Liver (tissue), 9 donors: ENCODE measurements around the gene ZNF709. TPM values are rescaled to one million over a fixed set of nuclear protein-coding genes. Genes with fewer than 3 reads are reported as not detected.
"Not testable (repeated sequence)": the region's sequence is repeated elsewhere in the genome, so short reads cannot be mapped to it uniquely, and the experiment has no call there.

ENCODE experiments used
- DNase-seq: peaks from one replicate; pipeline ENCODE4 v3.0.0-alpha.2; 2017; ENCODE audit warnings: low spot score
- H3K27ac ChIP-seq, 2 donors: one replicate each; pipeline ENCODE4 v1.7.0; 2013; ENCODE audit warnings: inconsistent platforms in 2 of 2, low read length in 2 of 2, control low read depth in 1 of 2, low read depth in 1 of 2, mild to moderate bottlenecking in 1 of 2
- H3K27me3 ChIP-seq, 4 donors: one replicate each; pipeline versions ENCODE4 v1.6.1 to v1.7.0; 2013; ENCODE audit warnings: low read length in 3 of 4, inconsistent platforms in 1 of 4, mild to moderate bottlenecking in 1 of 4, moderate library complexity in 1 of 4; ENCODE audit not compliant: control insufficient read depth in 4 of 4, insufficient read depth in 4 of 4
- H3K36me3 ChIP-seq, 4 donors: one replicate each; pipeline versions ENCODE4 v1.6.1 to v1.7.0; 2013; ENCODE audit warnings: low read length in 3 of 4, mild to moderate bottlenecking in 3 of 4, low read depth in 1 of 4, moderate library complexity in 1 of 4; ENCODE audit not compliant: control insufficient read depth in 4 of 4, insufficient read depth in 3 of 4
- H3K4me1 ChIP-seq, 4 donors: one replicate each; pipeline versions ENCODE4 v1.6.1 to v1.7.0; 2013; ENCODE audit warnings: low read length in 3 of 4, mild to moderate bottlenecking in 3 of 4, moderate library complexity in 1 of 4; ENCODE audit not compliant: control insufficient read depth in 4 of 4, insufficient read depth in 4 of 4
- H3K4me3 ChIP-seq, 3 donors: one replicate each; pipeline versions ENCODE4 v1.6.1 to v1.7.0; 2013; ENCODE audit warnings: low read length in 3 of 3, control low read depth in 1 of 3, low read depth in 1 of 3, mild to moderate bottlenecking in 1 of 3
- H3K9ac ChIP-seq, 2 donors: one replicate each; pipeline ENCODE4 v1.7.0; 2013; ENCODE audit warnings: low read length in 2 of 2, mild to moderate bottlenecking in 2 of 2, moderate library complexity in 2 of 2, control low read depth in 1 of 2, low read depth in 1 of 2
- H3K9me3 ChIP-seq, 4 donors: one replicate each; pipeline versions ENCODE4 v1.6.1 to v1.7.0; 2013; ENCODE audit warnings: low read length in 3 of 4; ENCODE audit not compliant: control insufficient read depth in 4 of 4
- ATF3 ChIP-seq: IDR thresholded peaks from 2 replicates; pipeline ENCODE4 v1.6.1; 2016; ENCODE audit warnings: antibody characterized with exemption
- EGR1 ChIP-seq, 2 donors: IDR thresholded peaks; 2 replicates each; pipeline ENCODE4 v1.6.1; 2016 to 2018; ENCODE audit warnings: antibody characterized with exemption in 2 of 2, low read depth in 2 of 2
- FOXA1 ChIP-seq: IDR thresholded peaks from 2 replicates; pipeline ENCODE4 v1.6.1; 2016; ENCODE audit warnings: antibody characterized with exemption
- FOXA2 ChIP-seq: IDR thresholded peaks from 2 replicates; pipeline ENCODE4 v1.6.1; 2016; ENCODE audit warnings: antibody characterized with exemption
- HNF4A ChIP-seq, 2 donors: conservative IDR thresholded peaks; 2 replicates each; pipeline ENCODE4 v1.6.1; 2016; ENCODE audit warnings: antibody characterized with exemption in 2 of 2, mild to moderate bottlenecking in 2 of 2
- HNF4G ChIP-seq: IDR thresholded peaks from 2 replicates; pipeline ENCODE4 v1.6.1; 2016; ENCODE audit warnings: antibody characterized with exemption
- MAX ChIP-seq: IDR thresholded peaks from 2 replicates; pipeline ENCODE4 v1.6.1; 2016; ENCODE audit warnings: antibody characterized with exemption
- RAD21 ChIP-seq, 2 donors: IDR thresholded peaks; 2 replicates each; pipeline ENCODE4 v1.6.1; 2016; ENCODE audit warnings: antibody characterized with exemption in 2 of 2, mild to moderate bottlenecking in 2 of 2
- REST ChIP-seq: IDR thresholded peaks from 2 replicates; pipeline ENCODE4 v1.6.1; 2016; ENCODE audit warnings: antibody characterized with exemption, mild to moderate bottlenecking
- SP1 ChIP-seq: IDR thresholded peaks from 2 replicates; pipeline ENCODE4 v1.6.1; 2018; ENCODE audit warnings: antibody characterized with exemption, mild to moderate bottlenecking
- TAF1 ChIP-seq: conservative IDR thresholded peaks from 2 replicates; pipeline ENCODE4 v1.6.1; 2016; ENCODE audit warnings: antibody characterized with exemption, mild to moderate bottlenecking
- YY1 ChIP-seq: IDR thresholded peaks from 2 replicates; pipeline ENCODE4 v1.6.1; 2016; ENCODE audit warnings: antibody characterized with exemption, mild to moderate bottlenecking
- WGBS: extraction: QIAGEN DNeasy Blood & Tissue Kit; methylation state at CpG from one replicate; pipeline ENCODE4 v1.1.7; 2013; 5-methylcytosine and 5-hydroxymethylcytosine counted together
- polyA plus RNA-seq, 2 donors: library from polyadenylated mRNA; stranded (reverse) in 1 of 2; unstranded in 1 of 2; fragments of 200-250 nt in 1 of 2; fragments of >200 nt in 1 of 2; fragmentation: Nextera tagmentation in 1 of 2; extraction: Ambion mirVana in 1 of 2; gene quantifications; one replicate each; pipeline versions ENCODE4 v1.2.1 to v1.2.3, GENCODE V29; 2013 to 2015
- total RNA-seq, 2 donors: library from RNA; depleted of rRNA; stranded (reverse); fragments of >200 nt; gene quantifications; one replicate each; pipeline ENCODE4 v1.2.3, GENCODE V29; 2014
- TF ChIP-seq, protein P1 (sequence below): IDR thresholded peaks from 2 replicates; pipeline ENCODE4 v1.6.1; 2016; ENCODE audit warnings: antibody characterized with exemption
- donor health status: healthy.
- donor health status: healthy.
- donor health status: healthy.
- donor health status: healthy.
- donor health status: healthy.

ZNF709 gene
- total and polyA plus RNA-seq, 4 donors: 0.24 to 1.9 (median 0.79) TPM

- no peak for DNase-seq
- 80% methylated on average over 2 of the region's 2 CpGs for WGBS
- peaks cover 0 to 2% (median 0%) of the 10 kb centered on the region in 4 donors for H3K36me3 ChIP-seq
- H3K9ac ChIP-seq: no peak overlapping the region
- TF ChIP-seq SP1 (no peak), FOXA1 (no peak)
- no peaks in the 10 kb centered on the region for H3K9me3 ChIP-seq
- H3K4me1 ChIP-seq: peaks cover 0 to 12% (median 3%) of the 10 kb centered on the region in 4 donors
- no peak overlapping the region for H3K27ac ChIP-seq
- no peaks in the 10 kb centered on the region for H3K27me3 ChIP-seq
- no peak overlapping the region for H3K4me3 ChIP-seq
Measured at GRCh38 chr19:12482509-12482886, 2.1 kb downstream of the ZNF709 start.

GRCh38 chr19:12481781-12482508 is 2.7 kb downstream of the ZNF709 start:
- Histone ChIP-seq H3K36me3 (peaks cover 0 to 2% (median 0%) of the 10 kb centered on the region in 4 donors), H3K4me3 (no peak overlapping the region), H3K4me1 (peaks cover 0 to 12% (median 3%) of the 10 kb centered on the region in 4 donors), H3K9me3 (no peaks in the 10 kb centered on the region), H3K9ac (no peak overlapping the region), H3K27me3 (no peaks in the 10 kb centered on the region), H3K27ac (no peak overlapping the region)
- WGBS: 79% methylated on average over 4 of the region's 4 CpGs
- TF ChIP-seq RAD21 (IDR thresholded peaks at IDR 0.05) (no peak), FOXA1 (no peak), MAX (no peak), YY1 (no peak), REST (no peak)
- TF ChIP-seq, protein P1, sequence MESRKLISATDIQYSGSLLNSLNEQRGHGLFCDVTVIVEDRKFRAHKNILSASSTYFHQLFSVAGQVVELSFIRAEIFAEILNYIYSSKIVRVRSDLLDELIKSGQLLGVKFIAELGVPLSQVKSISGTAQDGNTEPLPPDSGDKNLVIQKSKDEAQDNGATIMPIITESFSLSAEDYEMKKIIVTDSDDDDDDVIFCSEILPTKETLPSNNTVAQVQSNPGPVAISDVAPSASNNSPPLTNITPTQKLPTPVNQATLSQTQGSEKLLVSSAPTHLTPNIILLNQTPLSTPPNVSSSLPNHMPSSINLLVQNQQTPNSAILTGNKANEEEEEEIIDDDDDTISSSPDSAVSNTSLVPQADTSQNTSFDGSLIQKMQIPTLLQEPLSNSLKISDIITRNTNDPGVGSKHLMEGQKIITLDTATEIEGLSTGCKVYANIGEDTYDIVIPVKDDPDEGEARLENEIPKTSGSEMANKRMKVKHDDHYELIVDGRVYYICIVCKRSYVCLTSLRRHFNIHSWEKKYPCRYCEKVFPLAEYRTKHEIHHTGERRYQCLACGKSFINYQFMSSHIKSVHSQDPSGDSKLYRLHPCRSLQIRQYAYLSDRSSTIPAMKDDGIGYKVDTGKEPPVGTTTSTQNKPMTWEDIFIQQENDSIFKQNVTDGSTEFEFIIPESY: no peak
- DNase-seq: no peak

DNA sequence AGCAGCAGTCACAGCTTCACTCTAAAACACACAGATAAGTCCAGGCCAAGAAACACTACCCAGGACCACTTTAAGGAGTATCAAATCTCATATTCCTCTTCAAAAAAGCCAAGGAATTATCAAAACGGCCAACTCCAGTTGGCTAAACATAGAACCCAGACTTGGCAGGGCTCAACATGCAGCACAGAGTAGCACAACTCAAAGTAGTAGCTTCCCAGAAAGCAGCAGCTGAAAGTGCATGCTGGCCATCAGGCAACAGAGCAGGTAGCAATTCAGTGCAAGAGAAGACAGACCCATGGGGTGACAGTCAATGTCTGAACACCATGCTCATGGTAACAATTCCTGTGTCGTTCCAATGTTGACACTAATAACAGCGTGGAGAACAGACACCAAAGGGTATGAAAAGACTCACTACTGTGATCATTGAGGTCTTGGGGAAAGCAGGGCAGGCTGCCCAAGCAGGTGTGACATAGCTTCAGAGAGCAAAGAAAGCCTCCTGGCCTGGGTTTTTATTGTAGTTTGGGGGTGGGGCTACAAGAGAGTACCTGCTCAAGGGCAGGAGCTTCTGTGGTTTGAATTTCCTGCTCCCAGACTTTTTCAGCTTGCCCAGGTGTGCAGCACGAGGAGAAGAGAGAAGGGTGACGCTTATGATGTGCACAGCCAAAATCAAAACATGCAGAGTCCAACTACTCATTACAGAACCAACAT is 6.2 kb downstream of the ZNF709 start:
- no peak for DNase-seq
- 79% methylated on average over 5 of the region's 5 CpGs for WGBS
- no peaks in the 10 kb centered on the region for H3K27me3 ChIP-seq
- no peaks in the 10 kb centered on the region for H3K4me1 ChIP-seq
- peaks cover 0 to 2% (median 0%) of the 10 kb centered on the region in 4 donors for H3K36me3 ChIP-seq
- no peaks in the 10 kb centered on the region for H3K9me3 ChIP-seq
- H3K27ac ChIP-seq: no peak overlapping the region
- no peak overlapping the region for H3K9ac ChIP-seq
- no peak overlapping the region for H3K4me3 ChIP-seq
- TF ChIP-seq FOXA2 (no peak), EGR1 (IDR thresholded peaks at IDR 0.05; ENCODE audit: low read depth in 2 of 2) (no peak), ATF3 (no peak), TAF1 (no peak), HNF4A (conservative IDR thresholded peaks at IDR 0.05) (no peak), HNF4G (no peak)
- TF ChIP-seq, protein P1: no peak

GRCh38 chr19:12467651-12468050 is 17.0 kb downstream of the ZNF709 start:
- H3K9me3 ChIP-seq: peaks cover 22 to 60% (median 30%) of the 10 kb centered on the region in 4 donors
- not testable (repeated sequence) for H3K4me3 ChIP-seq, DNase-seq, H3K27ac ChIP-seq, H3K27me3 ChIP-seq, H3K4me1 ChIP-seq, H3K9ac ChIP-seq
- WGBS: 98% methylated on average over 33 of the region's 33 CpGs
- H3K36me3 ChIP-seq: peaks cover 0 to 26% (median 13%) of the 10 kb centered on the region in 4 donors
